IMR-90 (cell line): ENCODE results near the gene CSRNP3. TPM values are rescaled to one million over a fixed set of nuclear protein-coding genes. Genes with fewer than 3 reads are reported as not detected.

Experiments
- ATAC-seq: fragments of 200-7000 bp; cut with Tn5 transposase; 2 replicates; pipeline ENCODE4 v1.9.1; 2020; ENCODE audit warnings: low read depth, mild to moderate bottlenecking, moderate library complexity
- BruUV-seq: library from RNA; stranded (reverse); fragments of 400-500 nt; replicated peaks from 2 replicates; lab custom pipeline; 2021; lab: Mats Ljungman, UMichigan
- CTCF ChIA-PET: fragments of 300-600 bp; formaldehyde crosslinking; extraction: SDS; loops from one replicate; lab custom pipeline; 2021; ENCODE audit warnings: antibody characterized with exemption; lab: Yijun Ruan, JAX
- POLR2A ChIA-PET: fragments of 300-600 bp; sonication (Branson Sonifier 250); formaldehyde crosslinking; loops from one replicate; lab custom pipeline; 2022; ENCODE audit warnings: antibody characterized with exemption; ENCODE audit not compliant: unreplicated experiment; lab: Charles Lee
- DNase-seq: peaks from one replicate; pipeline ENCODE4 v3.0.0; 2013
- H2AFZ ChIP-seq: replicated peaks from 2 replicates; pipeline ENCODE3; 2013; ENCODE audit warnings: low read length, mild to moderate bottlenecking; ENCODE audit not compliant: poor library complexity
- H2AK5ac ChIP-seq: 2 replicates; pipeline ENCODE4 v1.6.1; 2013; ENCODE audit warnings: low read depth, low read length, inconsistent platforms
- H2AK9ac ChIP-seq: replicated peaks from 2 replicates; pipeline ENCODE3; 2013; ENCODE audit warnings: mild to moderate bottlenecking, low read depth, low read length, moderate library complexity; ENCODE audit not compliant: poor library complexity
- H2BK120ac ChIP-seq: 2 replicates; pipeline ENCODE4 v1.6.1; 2013; ENCODE audit warnings: low read depth, low read length, inconsistent platforms
- H2BK15ac ChIP-seq: 3 replicates; pipeline ENCODE4 v1.6.1; 2013; ENCODE audit warnings: low read depth, low read length, inconsistent platforms
- H2BK20ac ChIP-seq: 2 replicates; pipeline ENCODE4 v1.6.1; 2013; ENCODE audit warnings: low read depth, mild to moderate bottlenecking, inconsistent platforms, low read length, moderate library complexity
- H2BK5ac ChIP-seq: 2 replicates; pipeline ENCODE4 v1.6.1; 2013; ENCODE audit warnings: mild to moderate bottlenecking, low read depth, low read length, inconsistent platforms; ENCODE audit not compliant: poor library complexity, severe bottlenecking
- H3K14ac ChIP-seq: replicated peaks from 2 replicates; pipeline ENCODE4 v1.6.1; 2013; ENCODE audit warnings: low read depth, low read length, inconsistent platforms
- H3K18ac ChIP-seq: 2 replicates; pipeline ENCODE4 v1.6.1; 2013; ENCODE audit warnings: low read depth, low read length, control low read depth
- H3K23ac ChIP-seq: 2 replicates; pipeline ENCODE4 v1.6.1; 2013; ENCODE audit warnings: low read depth, low read length, inconsistent platforms
- H3K27ac ChIP-seq: 2 replicates; pipeline ENCODE4 v1.5.1; 2013; ENCODE audit warnings: mild to moderate bottlenecking, control low read depth, low read length; ENCODE audit not compliant: insufficient read depth
- H3K27me3 ChIP-seq: 2 replicates; pipeline ENCODE4 v1.6.1; 2013; ENCODE audit warnings: low read length; ENCODE audit not compliant: control insufficient read depth, insufficient read depth
- H3K36me3 ChIP-seq: 2 replicates; pipeline ENCODE4 v1.6.1; 2013; ENCODE audit warnings: low read length, mixed read lengths; ENCODE audit not compliant: control insufficient read depth, insufficient read depth
- H3K4ac ChIP-seq: 2 replicates; pipeline ENCODE4 v1.6.1; 2013; ENCODE audit warnings: low read depth, low read length, inconsistent platforms
- H3K4me1 ChIP-seq: 2 replicates; pipeline ENCODE4 v1.6.1; 2013; ENCODE audit warnings: low read length, mixed read lengths; ENCODE audit not compliant: control insufficient read depth, insufficient read depth
- H3K4me2 ChIP-seq: 2 replicates; pipeline ENCODE4 v1.6.1; 2013; ENCODE audit warnings: low read depth, mild to moderate bottlenecking, control low read depth, low read length, moderate library complexity
- H3K4me3 ChIP-seq: 2 replicates; pipeline ENCODE4 v1.5.1; 2013; ENCODE audit warnings: low read depth, mild to moderate bottlenecking, control low read depth, low read length, moderate library complexity; ENCODE audit not compliant: insufficient read depth
- H3K56ac ChIP-seq: 2 replicates; pipeline ENCODE4 v1.6.1; 2013; ENCODE audit warnings: low read length, inconsistent platforms; ENCODE audit not compliant: insufficient read depth; ENCODE audit errors: extremely low read depth
- H3K79me1 ChIP-seq, 2 experiments: 2 replicates each; pipeline ENCODE4 v1.6.1; 2013; ENCODE audit warnings: low read length in 2 of 2, inconsistent platforms in 1 of 2, low read depth in 1 of 2
- H3K9ac ChIP-seq: 2 replicates; pipeline ENCODE4 v1.6.1; 2013; ENCODE audit warnings: low read depth, low read length, control low read depth
- H3K9me1 ChIP-seq: 2 replicates; pipeline ENCODE4 v1.6.1; 2013; ENCODE audit warnings: low read length, inconsistent platforms; ENCODE audit not compliant: insufficient read depth
- H3K9me3 ChIP-seq: 2 replicates; pipeline ENCODE4 v1.6.1; 2013; ENCODE audit warnings: low read length; ENCODE audit not compliant: control insufficient read depth, insufficient read depth
- H4K20me1 ChIP-seq: 2 replicates; pipeline ENCODE4 v1.6.1; 2013; ENCODE audit warnings: low read length, inconsistent platforms; ENCODE audit not compliant: insufficient read depth
- H4K5ac ChIP-seq: 2 replicates; pipeline ENCODE4 v1.6.1; 2013; ENCODE audit warnings: mild to moderate bottlenecking, low read depth, low read length, control low read depth
- H4K8ac ChIP-seq, 2 experiments: 2 replicates each; pipeline ENCODE4 v1.6.1; 2013; ENCODE audit warnings: low read depth in 2 of 2, low read length in 2 of 2, control low read depth in 1 of 2, inconsistent platforms in 1 of 2
- H4K91ac ChIP-seq: 2 replicates; pipeline ENCODE4 v1.6.1; 2013; ENCODE audit warnings: low read depth, low read length, inconsistent platforms; ENCODE audit not compliant: insufficient read depth
- BHLHE40 ChIP-seq: fragments of 150-350 bp; IDR thresholded peaks from 2 replicates; pipeline ENCODE4 v1.6.1; 2016; ENCODE audit warnings: mild to moderate bottlenecking, low read depth, low read length
- CTCF ChIP-seq: conservative IDR thresholded peaks from 2 replicates; pipeline ENCODE4 v1.5.1; 2012; ENCODE audit warnings: mild to moderate bottlenecking, low read depth, low read length, improper control_type of control experiment
- ELK1 ChIP-seq: fragments of 150-350 bp; IDR thresholded peaks from 2 replicates; pipeline ENCODE4 v1.6.1; 2016; ENCODE audit warnings: low read depth, mild to moderate bottlenecking, low read length, moderate library complexity, borderline replicate concordance
- FOS ChIP-seq: fragments of 150-350 bp; IDR thresholded peaks from 2 replicates; pipeline ENCODE4 v1.6.1; 2016; ENCODE audit warnings: low read depth, low read length
- MAFK ChIP-seq: IDR thresholded peaks from 2 replicates; pipeline ENCODE4 v1.6.1; 2012; ENCODE audit warnings: low read depth, low read length, improper control_type of control experiment
- MXI1 ChIP-seq: IDR thresholded peaks from 2 replicates; pipeline ENCODE4 v1.6.1; 2012; ENCODE audit warnings: low read depth, mild to moderate bottlenecking, low read length, moderate library complexity, borderline replicate concordance
- NFE2L2 ChIP-seq: fragments of 150-350 bp; IDR thresholded peaks from 2 replicates; pipeline ENCODE4 v1.6.1; 2016; ENCODE audit warnings: low read depth, mild to moderate bottlenecking, low read length
- RCOR1 ChIP-seq: IDR thresholded peaks from 2 replicates; pipeline ENCODE4 v1.6.1; 2012; ENCODE audit warnings: mild to moderate bottlenecking, low read length, improper control_type of control experiment; ENCODE audit not compliant: insufficient replicate concordance
- RFX5 ChIP-seq: IDR thresholded peaks from 2 replicates; pipeline ENCODE4 v1.8.0; 2012; ENCODE audit warnings: low read depth, mild to moderate bottlenecking, low read length, moderate library complexity
- SMC3 ChIP-seq: fragments of 150-350 bp; IDR thresholded peaks from 2 replicates; pipeline ENCODE4 v1.6.1; 2016; ENCODE audit warnings: low read depth, mild to moderate bottlenecking, antibody characterized with exemption, low read length, moderate library complexity
- WGBS, 2 experiments: methylation state at CpG; one replicate each; pipeline versions ENCODE4 v1.1.5 to v1.1.7; 2013; ENCODE audit warnings: missing lambda C conversion rate in 2 of 2; ENCODE audit not compliant: insufficient read length in 1 of 2; ENCODE audit errors: extremely low coverage in 2 of 2; 5-methylcytosine and 5-hydroxymethylcytosine counted together
- dilution Hi-C: fragments of 300-500 bp; cut with HindIII; formaldehyde crosslinking; loops from one replicate; pipeline ENCODE4 v1.14.3; 2018; ENCODE audit warnings: low sequenced_read_pairs; ENCODE audit not compliant: unreplicated experiment
- in situ Hi-C: fragments of 300-500 bp; cut with MboI; formaldehyde crosslinking; loops from 3 replicates; pipeline ENCODE4 v1.14.3; 2019; ENCODE audit warnings: low sequenced_read_pairs, inconsistent platforms, mixed read lengths
- intact Hi-C: fragments of 100-400 bp; cut with micrococcal nuclease; formaldehyde crosslinking; loops from 2 replicates; pipeline ENCODE4 v1.10.0; 2022
- polyA plus RNA-seq, 3 experiments: library from polyadenylated mRNA; depleted of rRNA; stranded (reverse); fragments of >200 nt; gene quantifications; 2 replicates each; pipeline ENCODE4 v1.2.3, GENCODE V29; 2012; ENCODE audit warnings: low replicate concordance in 1 of 3
- total RNA-seq: library from RNA; depleted of rRNA; stranded (reverse); fragments of >200 nt; gene quantifications from 2 replicates; pipeline ENCODE4 v1.2.3, GENCODE V29; 2012
- TF ChIP-seq, protein P1 (sequence below): fragments of 150-350 bp; IDR thresholded peaks from 2 replicates; pipeline ENCODE4 v1.6.1; 2017; ENCODE audit warnings: mild to moderate bottlenecking, antibody characterized with exemption, low read length, low read depth

CSRNP3 gene
- total and polyA plus RNA-seq, 2 of the 4 experiments (the other 2 are of a cell fraction), result 0.21 to 0.72 TPM

DNA sequence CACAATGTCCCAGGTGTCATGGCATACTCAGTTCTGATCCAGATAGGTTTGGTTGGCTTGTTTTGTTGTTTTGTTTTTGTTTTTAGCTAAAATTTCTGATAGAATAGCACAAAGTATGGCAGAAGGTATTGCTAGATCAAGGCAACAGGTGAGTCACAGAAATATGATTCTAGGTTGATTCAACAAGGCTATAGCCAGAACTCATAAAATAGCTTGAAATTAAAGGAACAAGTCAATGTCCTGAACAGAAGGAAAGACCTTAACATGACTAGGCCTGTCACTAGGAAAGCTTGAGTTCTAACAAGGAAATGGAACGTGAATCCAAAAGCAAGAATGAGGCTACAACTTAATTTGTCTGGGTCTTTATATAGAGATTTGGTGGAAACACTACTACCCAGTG is 167.5 kb downstream of the CSRNP3 start:
- no peak overlapping the region for H3K9ac ChIP-seq
- no peak overlapping the region for H3K23ac ChIP-seq
- no peak overlapping the region for H3K4ac ChIP-seq
- no peaks in the 10 kb centered on the region for H3K79me1 ChIP-seq
- H2BK5ac ChIP-seq, result no peak overlapping the region
- ATAC-seq (no peak), DNase-seq (no peak)
- no TSS peak for BruUV-seq
- no peak overlapping the region for H3K4me3 ChIP-seq
- no peak overlapping the region for H3K56ac ChIP-seq
- ChIA-PET POLR2A (no interaction called here), CTCF (no interaction called here)
- H2BK120ac ChIP-seq, result no peak overlapping the region
- H3K4me2 ChIP-seq, result no peak overlapping the region
- H4K5ac ChIP-seq, result no peak overlapping the region
- H3K9me1 ChIP-seq, result no peaks in the 10 kb centered on the region
- in situ Hi-C loops (no loop called here), intact Hi-C loops (no loop called here), dilution Hi-C loops (no loop called here)
- no peak overlapping the region for H2BK20ac ChIP-seq
- no peak for TF ChIP-seq BHLHE40
- TF ChIP-seq ELK1, result no peak
- TF ChIP-seq, protein P1, sequence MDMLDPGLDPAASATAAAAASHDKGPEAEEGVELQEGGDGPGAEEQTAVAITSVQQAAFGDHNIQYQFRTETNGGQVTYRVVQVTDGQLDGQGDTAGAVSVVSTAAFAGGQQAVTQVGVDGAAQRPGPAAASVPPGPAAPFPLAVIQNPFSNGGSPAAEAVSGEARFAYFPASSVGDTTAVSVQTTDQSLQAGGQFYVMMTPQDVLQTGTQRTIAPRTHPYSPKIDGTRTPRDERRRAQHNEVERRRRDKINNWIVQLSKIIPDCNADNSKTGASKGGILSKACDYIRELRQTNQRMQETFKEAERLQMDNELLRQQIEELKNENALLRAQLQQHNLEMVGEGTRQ, result no peak
- TF ChIP-seq MXI1, result no peak
- TF ChIP-seq RCOR1, result no peak
- TF ChIP-seq FOS, result no peak
- TF ChIP-seq CTCF, result no peak
- TF ChIP-seq NFE2L2, result no peak
- TF ChIP-seq MAFK, result no peak
- no peak for TF ChIP-seq RFX5
- TF ChIP-seq SMC3, result no peak
- no peaks in the 10 kb centered on the region for H3K4me1 ChIP-seq
- H4K91ac ChIP-seq, result no peak overlapping the region
- no peak overlapping the region for H3K18ac ChIP-seq
- H3K36me3 ChIP-seq, result no peaks in the 10 kb centered on the region
- H3K14ac ChIP-seq, result no peak overlapping the region
- no peak overlapping the region for H2AK9ac ChIP-seq
- no peak overlapping the region for H3K27ac ChIP-seq
- H3K9me3 ChIP-seq, result no peaks in the 10 kb centered on the region
- H3K27me3 ChIP-seq, result no peaks in the 10 kb centered on the region; the same call in 1 of the 2 replicates
- no peak overlapping the region for H4K8ac ChIP-seq
- no peak overlapping the region for H2BK15ac ChIP-seq
- H4K20me1 ChIP-seq, result no peaks in the 10 kb centered on the region
- H2AK5ac ChIP-seq, result no peak overlapping the region
- H2AFZ ChIP-seq, result no peak overlapping the region
- WGBS, 2 experiments, result 80% methylated on average over 1 of the region's 1 CpG; no CpG with 5 or more reads in 1 of the 2 experiments
